ENCODE results near the gene SIGLEC15. TPM values are rescaled to one million over a fixed set of nuclear protein-coding genes. Genes with fewer than 3 reads are reported as not detected.

Gene SIGLEC15
- total and polyA plus RNA-seq, 10 of the 15 experiments (the other 5 are each of a cell fraction or from before 2014, with no cell fraction given), result 0.09 to 0.45 TPM; not detected in 8

- ChIA-PET SMC1A (ENCODE audit: uncharacterized antibody, unreplicated experiment) (interaction anchor here (0.9 to 1.5 kb wide), 2 partner anchors 8 to 19 kb away, joined by 3 to 4 read pairs; no protein-coding TSS in a partner anchor), CTCF (interaction anchor here (1.2 to 2.6 kb wide), 2 partner anchors 25 to 220 kb away, joined by 4 to 15 read pairs; no protein-coding TSS in a partner anchor), POLR2A (no interaction called here), RAD21 (ENCODE audit: unreplicated experiment) (interaction anchor here (0.6 to 1.2 kb wide), 2 partner anchors 26 to 189 kb away, joined by 4 read pairs; no protein-coding TSS in a partner anchor)
- 100% methylated on average over 2 of the region's 2 CpGs for WGBS (ENCODE audit: insufficient coverage, insufficient replicate concordance, low lambda C conversion rate, missing lambda C conversion rate)
- TF ChIP-seq IRF4 (IDR thresholded peaks at IDR 0.05; ENCODE audit: low read depth, low read length) (no peak), RBBP5 (conservative IDR thresholded peaks at IDR 0.05) (no peak), MXI1 (IDR thresholded peaks at IDR 0.05; ENCODE audit: low read depth, low read length) (no peak), SMARCA5 (IDR thresholded peaks at IDR 0.05) (no peak), FOS (IDR thresholded peaks at IDR 0.05; ENCODE audit: borderline replicate concordance, extremely low read depth, insufficient read length) (no peak), CBFB (IDR thresholded peaks at IDR 0.05; ENCODE audit: low read depth) (no peak)
- H2AFZ ChIP-seq (ENCODE audit: control insufficient read depth, low read depth, low read length), result no peak overlapping the region
- intact Hi-C loops (cut with micrococcal nuclease; ENCODE audit: unreplicated experiment) (no loop called here), in situ Hi-C loops (cut with MboI) (no loop called here)
- no peaks in the 10 kb centered on the region for H3K79me2 ChIP-seq (ENCODE audit: control insufficient read depth, insufficient read depth, low read length)
- no peak overlapping the region for H3K9ac ChIP-seq (ENCODE audit: control insufficient read depth, insufficient read depth, low read length)
- no peak overlapping the region for H3K4me3 ChIP-seq
- H3K4me2 ChIP-seq (ENCODE audit: control insufficient read depth, insufficient read depth), result no peak overlapping the region
- no peak for DNase-seq (ENCODE audit: low read depth, low spot score)
- H3K27me3 ChIP-seq (replicated peaks in 1 of 2; ENCODE audit: control insufficient read depth in 2 of 2, insufficient read depth in 2 of 2, low read length in 1 of 2), result no peaks in the 10 kb centered on the region
- no peak for FAIRE-seq
- no peak overlapping the region for H3K27ac ChIP-seq (ENCODE audit: control insufficient read depth, insufficient read depth)
- no peaks in the 10 kb centered on the region for H3K9me3 ChIP-seq (replicated peaks; ENCODE audit: control insufficient read depth, insufficient read depth, low read length)
- H3K4me1 ChIP-seq (ENCODE audit: control insufficient read depth, insufficient read depth, low read length), result peaks cover 5% of the 10 kb centered on the region; the same call in 1 of the 2 replicates
- H3K36me3 ChIP-seq (ENCODE audit: control insufficient read depth in 2 of 2, insufficient read depth in 2 of 2, low read length in 1 of 2), result peaks cover 0 to 15% of the 10 kb centered on the region in 2 experiments
- ATAC-seq, result no peak
- H4K20me1 ChIP-seq (ENCODE audit: control insufficient read depth, insufficient read depth), result no peaks in the 10 kb centered on the region
- BruUV-seq (replicated peaks), result no TSS peak
These were observed 28.6 kb downstream of the SIGLEC15 start for GRCh38 chr18:45854036-45854586.

GRCh38 chr18:45856531-45856930 lies 31.1 kb downstream of the SIGLEC15 start:
- H3K4me2 ChIP-seq (ENCODE audit: control insufficient read depth, insufficient read depth), result no peak overlapping the region
- no peak for DNase-seq (ENCODE audit: low read depth, low spot score)
- in situ Hi-C loops (cut with MboI), result no loop called here
- no peak overlapping the region for H2AFZ ChIP-seq (ENCODE audit: control insufficient read depth, low read depth, low read length)
- H3K4me3 ChIP-seq, result no peak overlapping the region
- no peaks in the 10 kb centered on the region for H3K79me2 ChIP-seq (ENCODE audit: control insufficient read depth, insufficient read depth, low read length)
- BruUV-seq (replicated peaks), result no TSS peak
- CTCF ChIA-PET, result interaction anchor here (1.3 to 1.5 kb wide), 2 partner anchors 23 to 191 kb away, joined by 3 read pairs; no protein-coding TSS in a partner anchor
- H4K20me1 ChIP-seq (ENCODE audit: control insufficient read depth, insufficient read depth), result no peaks in the 10 kb centered on the region
- POLR2A ChIA-PET, result no interaction called here
- H3K9ac ChIP-seq (ENCODE audit: control insufficient read depth, insufficient read depth, low read length), result no peak overlapping the region
- SMC1A ChIA-PET (ENCODE audit: uncharacterized antibody, unreplicated experiment), result interaction anchor here (0.9 kb wide), 1 partner anchor 25 kb away, joined by 3 read pairs; no protein-coding TSS in a partner anchor
- WGBS (ENCODE audit: insufficient coverage, insufficient replicate concordance, low lambda C conversion rate, missing lambda C conversion rate), result 97% methylated on average over 4 of the region's 4 CpGs
- H3K27ac ChIP-seq (ENCODE audit: control insufficient read depth, insufficient read depth), result no peak overlapping the region
- peaks cover 2 to 20% of the 10 kb centered on the region in 2 experiments for H3K36me3 ChIP-seq (ENCODE audit: control insufficient read depth in 2 of 2, insufficient read depth in 2 of 2, low read length in 1 of 2)
- RAD21 ChIA-PET (ENCODE audit: unreplicated experiment), result no interaction called here
- no peaks in the 10 kb centered on the region for H3K4me1 ChIP-seq (ENCODE audit: control insufficient read depth, insufficient read depth, low read length)
- no peak for ATAC-seq
- intact Hi-C loops (cut with micrococcal nuclease; ENCODE audit: unreplicated experiment), result no loop called here
- no peaks in the 10 kb centered on the region for H3K9me3 ChIP-seq (replicated peaks; ENCODE audit: control insufficient read depth, insufficient read depth, low read length)
- H3K27me3 ChIP-seq (replicated peaks in 1 of 2; ENCODE audit: control insufficient read depth in 2 of 2, insufficient read depth in 2 of 2, low read length in 1 of 2), result no peaks in the 10 kb centered on the region
- no peak for FAIRE-seq
- no peak for TF ChIP-seq FOXK2 (IDR thresholded peaks at IDR 0.05)
- TF ChIP-seq ZNF687 (IDR thresholded peaks at IDR 0.05), result no peak
- TF ChIP-seq BCLAF1 (IDR thresholded peaks at IDR 0.05), result no peak
- no peak for TF ChIP-seq CBX5 (IDR thresholded peaks at IDR 0.05; ENCODE audit: low read depth)
- no peak for TF ChIP-seq SUPT20H (IDR thresholded peaks at IDR 0.05; ENCODE audit: borderline replicate concordance, control insufficient read depth, low read depth, low read length)

All from GM12878 (cell line).